Esophagus muscularis mucosa (tissue), 4 donors: ENCODE measurements around the gene NPHP4.

ENCODE experiments used
- CTCF ChIP-seq, 3 experiments: fragments of 200-600 bp in 2 of 3; fragments of 450-650 bp in 1 of 3; sonication (generic) in 2 of 3; IDR thresholded peaks; one replicate each; pipeline ENCODE4 v1.5.1; 2017 to 2019; ENCODE audit warnings: antibody characterized with exemption in 3 of 3, mild to moderate bottlenecking in 2 of 3, moderate library complexity in 1 of 3
- EP300 ChIP-seq: sonication (generic); formaldehyde crosslinking; IDR thresholded peaks from one replicate; pipeline ENCODE4 v1.6.1; 2017; ENCODE audit warnings: antibody characterized with exemption
- POLR2A ChIP-seq: fragments of 450-650 bp; IDR thresholded peaks from one replicate; pipeline ENCODE4 v1.6.1; 2017; ENCODE audit warnings: antibody characterized with exemption, moderate library complexity, mild to moderate bottlenecking, low read depth
- POLR2AphosphoS5 ChIP-seq, 2 donors: sonication (generic); formaldehyde crosslinking; IDR thresholded peaks; one replicate each; pipeline ENCODE4 v1.6.1; 2017; ENCODE audit warnings: antibody characterized with exemption in 2 of 2

DNA sequence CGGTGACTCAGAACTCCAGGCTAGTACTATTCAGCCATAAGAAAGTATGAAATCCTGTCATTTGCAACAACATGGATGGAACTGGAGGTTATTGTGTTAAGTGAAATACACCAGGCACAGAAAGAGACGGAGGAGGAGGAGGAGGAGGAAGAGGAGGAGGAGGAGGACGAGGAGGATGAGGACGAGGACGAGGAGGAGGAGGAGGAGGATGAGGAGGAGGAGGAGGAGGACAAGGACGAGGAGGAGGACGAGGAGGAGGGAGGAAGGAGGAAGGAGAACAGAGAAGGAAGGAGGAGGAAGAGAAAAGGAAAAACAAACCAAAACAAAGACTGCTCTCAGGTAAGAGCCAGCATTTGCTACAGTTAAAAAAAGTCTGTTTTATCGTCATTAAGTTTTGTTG lies 178.7 kb downstream of the NPHP4 start:
- TF ChIP-seq POLR2A (no peak), CTCF (IDR thresholded peaks at IDR 0.05) (no peak), POLR2AphosphoS5 (IDR thresholded peaks at IDR 0.05) (no peak), EP300 (no peak)
